ENCODE results near the gene ATP4A.

GRCh38 chr19:35612224-35612558 lies 48.7 kb upstream of the ATP4A start:
- no peak for TF ChIP-seq EP300 (IDR thresholded peaks at IDR 0.05; ENCODE audit: low read depth)
- TF ChIP-seq CTCF (IDR thresholded peaks at IDR 0.05) = no peak
- TF ChIP-seq POLR2AphosphoS5 (IDR thresholded peaks at IDR 0.05) = no peak

All from transverse colon (tissue), 4 donors.